ENCODE data around the gene ZNF844.
"Not testable (repeated sequence)": the region's sequence is repeated elsewhere in the genome, so short reads cannot be mapped to it uniquely, and the experiment has no call there.

The ZNF844 gene

GRCh38 chr19:12092956-12093355, 28.4 kb downstream of the ZNF844 start:
- no peak for DNase-seq (ENCODE audit: low read depth)

- no peak for DNase-seq (ENCODE audit: low read depth)
Measured at GRCh38 chr19:12093777-12094176, 29.2 kb downstream of the ZNF844 start.

GRCh38 chr19:12095111-12095790, 30.7 kb downstream of the ZNF844 start:
- peak; percentile 62 for DNase-seq (ENCODE audit: low read depth)

- DNase-seq (ENCODE audit: low read depth): no peak
Measured at GRCh38 chr19:12098040-12098439, 33.5 kb downstream of the ZNF844 start.

- not testable (repeated sequence) for DNase-seq (ENCODE audit: low read depth)
Measured at GRCh38 chr19:12103909-12104308, 39.4 kb downstream of the ZNF844 start.

- no peak for DNase-seq (ENCODE audit: low read depth)
Measured at GRCh38 chr19:12111176-12111575, 46.6 kb downstream of the ZNF844 start.

GRCh38 chr19:12111943-12112637, 47.6 kb downstream of the ZNF844 start:
- no peak for DNase-seq (ENCODE audit: low read depth)

GRCh38 chr19:12112701-12113100, 48.2 kb downstream of the ZNF844 start:
- no peak for DNase-seq (ENCODE audit: low read depth)

- no peak for DNase-seq (ENCODE audit: low read depth)
Measured at GRCh38 chr19:12113121-12113520, 48.6 kb downstream of the ZNF844 start.

- no peak for DNase-seq (ENCODE audit: low read depth)
Measured at GRCh38 chr19:12117201-12117970, 52.9 kb downstream of the ZNF844 start.

GRCh38 chr19:12126707-12127106, 62.2 kb downstream of the ZNF844 start:
- DNase-seq (ENCODE audit: low read depth): no peak

All from HS-5 (cell line).